PC-9 (cell line): ENCODE data around the gene MACROD1.

ENCODE experiments used
- EZH2 ChIP-seq: fragments of 200-600 bp; sonication (generic); IDR thresholded peaks from 2 replicates; pipeline ENCODE4 v1.8.0; 2017; ENCODE audit warnings: antibody characterized with exemption, low read depth
- TF ChIP-seq, protein P1 (sequence below): fragments of 200-600 bp; sonication (generic); conservative IDR thresholded peaks from 2 replicates; pipeline ENCODE4 v1.6.1; 2017; ENCODE audit warnings: mixed run types, antibody characterized with exemption, mild to moderate bottlenecking, moderate library complexity

DNA sequence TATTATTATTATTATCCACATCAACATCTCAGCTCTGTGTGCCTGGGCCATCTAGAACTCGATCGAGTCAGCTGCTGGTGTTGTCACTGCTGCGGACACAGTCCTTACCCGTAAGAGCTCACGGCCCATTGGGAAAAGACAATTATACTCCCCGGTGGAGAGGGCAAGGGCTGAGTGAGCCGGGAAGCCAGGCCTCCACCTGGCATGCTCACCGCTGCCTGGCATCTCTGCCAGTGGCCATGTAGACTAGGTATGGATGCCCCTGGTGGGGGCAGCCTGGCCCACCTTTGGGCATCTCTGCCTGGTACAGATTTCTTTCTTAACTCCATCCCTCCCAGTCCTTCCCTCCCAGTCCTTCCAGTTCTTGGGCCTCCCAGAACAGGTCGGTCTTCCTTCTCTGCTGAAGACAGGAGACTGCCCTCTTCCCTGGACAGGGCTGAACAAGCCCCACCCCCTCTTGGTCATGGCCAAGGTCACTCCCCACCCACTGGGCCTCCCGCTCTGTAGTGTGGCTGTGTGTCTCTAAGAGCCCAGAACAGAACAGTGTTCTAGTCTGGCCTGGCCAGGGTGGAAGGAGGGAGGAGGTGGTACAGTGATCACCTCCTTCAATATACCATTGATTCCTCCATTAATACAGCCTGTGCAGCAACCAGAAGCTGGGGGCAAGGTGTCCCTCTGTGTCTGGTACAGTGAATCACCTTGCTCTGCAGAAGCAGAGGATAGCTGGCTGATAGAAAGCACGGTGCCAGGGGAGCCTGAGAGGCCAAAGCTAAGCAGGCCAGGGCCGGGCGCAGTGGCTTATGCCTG lies 72.5 kb downstream of the MACROD1 start:
- no peak for TF ChIP-seq EZH2
- TF ChIP-seq, protein P1, sequence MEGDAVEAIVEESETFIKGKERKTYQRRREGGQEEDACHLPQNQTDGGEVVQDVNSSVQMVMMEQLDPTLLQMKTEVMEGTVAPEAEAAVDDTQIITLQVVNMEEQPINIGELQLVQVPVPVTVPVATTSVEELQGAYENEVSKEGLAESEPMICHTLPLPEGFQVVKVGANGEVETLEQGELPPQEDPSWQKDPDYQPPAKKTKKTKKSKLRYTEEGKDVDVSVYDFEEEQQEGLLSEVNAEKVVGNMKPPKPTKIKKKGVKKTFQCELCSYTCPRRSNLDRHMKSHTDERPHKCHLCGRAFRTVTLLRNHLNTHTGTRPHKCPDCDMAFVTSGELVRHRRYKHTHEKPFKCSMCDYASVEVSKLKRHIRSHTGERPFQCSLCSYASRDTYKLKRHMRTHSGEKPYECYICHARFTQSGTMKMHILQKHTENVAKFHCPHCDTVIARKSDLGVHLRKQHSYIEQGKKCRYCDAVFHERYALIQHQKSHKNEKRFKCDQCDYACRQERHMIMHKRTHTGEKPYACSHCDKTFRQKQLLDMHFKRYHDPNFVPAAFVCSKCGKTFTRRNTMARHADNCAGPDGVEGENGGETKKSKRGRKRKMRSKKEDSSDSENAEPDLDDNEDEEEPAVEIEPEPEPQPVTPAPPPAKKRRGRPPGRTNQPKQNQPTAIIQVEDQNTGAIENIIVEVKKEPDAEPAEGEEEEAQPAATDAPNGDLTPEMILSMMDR: no peak
